ENCODE results near the gene BTNL8.

Gene BTNL8

DNA sequence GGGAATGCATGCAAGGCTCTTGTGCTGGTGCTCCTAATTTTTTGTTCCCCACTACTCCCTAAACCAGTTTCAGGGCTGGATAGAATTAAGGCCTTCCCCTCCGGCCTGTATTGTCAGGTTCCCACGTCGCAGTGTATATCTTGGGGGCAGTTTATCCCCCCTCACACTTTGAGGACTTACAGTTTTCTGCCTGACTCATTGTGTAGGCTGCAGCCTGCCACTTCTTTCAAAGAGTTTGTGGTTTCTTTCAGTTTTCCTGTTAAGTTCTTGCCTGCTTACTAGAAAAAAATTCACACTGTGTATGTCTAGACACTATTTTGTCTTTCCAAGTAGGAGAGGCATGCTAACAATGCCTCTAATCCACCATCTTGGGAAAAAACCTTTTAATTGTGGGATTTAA lies 61.2 kb downstream of the BTNL8 start:
- DNase-seq (ENCODE audit: low read depth) = no peak
- TF ChIP-seq CTCF (IDR thresholded peaks at IDR 0.05; ENCODE audit: low read depth, low read length, missing control alignments) = no peak
- no peak overlapping the region for H3K4me3 ChIP-seq (ENCODE audit: low read depth, low read length)

DNA sequence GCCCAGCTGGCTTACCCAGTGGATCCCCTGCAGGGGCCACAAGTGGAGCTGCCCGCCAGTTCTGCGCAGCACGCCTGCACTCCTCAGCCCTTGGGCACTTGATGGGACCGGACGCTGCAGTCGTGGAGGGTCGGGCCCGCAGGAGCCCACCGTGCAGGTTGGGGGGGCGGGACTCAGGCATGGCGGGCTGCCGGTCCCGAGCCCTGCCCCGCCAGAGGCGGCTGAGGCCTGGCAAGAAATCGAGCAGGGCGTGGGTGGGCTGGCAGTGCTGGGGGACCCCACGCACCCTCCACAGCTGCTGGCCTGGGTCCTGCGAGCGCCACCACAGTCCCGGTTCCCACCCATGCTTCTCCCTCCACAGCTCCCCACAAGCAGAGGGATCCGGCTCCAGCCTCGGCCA lies 70.4 kb downstream of the BTNL8 start:
- no peak for TF ChIP-seq CTCF (IDR thresholded peaks at IDR 0.05; ENCODE audit: low read depth, low read length, missing control alignments)
- no peak for DNase-seq (ENCODE audit: low read depth)
- H3K4me3 ChIP-seq (ENCODE audit: low read depth, low read length) = no peak overlapping the region

DNA sequence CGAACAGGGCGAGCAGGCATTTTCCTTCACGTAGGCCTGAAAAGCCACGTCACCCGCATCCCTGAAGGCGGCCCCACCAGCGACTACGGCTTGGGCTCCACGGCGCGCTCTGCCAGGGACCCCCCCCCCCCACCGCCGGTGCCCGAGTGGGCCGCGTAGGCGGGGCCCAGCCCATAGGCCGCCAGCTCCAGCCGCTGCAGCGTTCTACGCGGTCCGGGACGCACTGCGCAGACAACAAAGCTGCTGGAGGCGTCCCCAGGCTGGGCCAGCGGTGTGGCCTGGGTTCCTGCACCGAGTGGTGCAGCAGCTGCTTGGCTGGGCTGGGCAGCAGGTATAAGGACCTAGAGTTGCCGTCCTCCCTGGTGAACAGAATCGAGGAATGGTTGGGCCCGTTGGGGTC lies 71.4 kb downstream of the BTNL8 start:
- no peak for TF ChIP-seq CTCF (IDR thresholded peaks at IDR 0.05; ENCODE audit: low read depth, low read length, missing control alignments)
- no peak overlapping the region for H3K4me3 ChIP-seq (ENCODE audit: low read depth, low read length)
- DNase-seq (ENCODE audit: low read depth) = no peak

GRCh38 chr5:180970875-180971274 lies 71.9 kb downstream of the BTNL8 start:
- no peak for DNase-seq (ENCODE audit: low read depth)
- no peak overlapping the region for H3K4me3 ChIP-seq (ENCODE audit: low read depth, low read length)
- no peak for TF ChIP-seq CTCF (IDR thresholded peaks at IDR 0.05; ENCODE audit: low read depth, low read length, missing control alignments)

DNA sequence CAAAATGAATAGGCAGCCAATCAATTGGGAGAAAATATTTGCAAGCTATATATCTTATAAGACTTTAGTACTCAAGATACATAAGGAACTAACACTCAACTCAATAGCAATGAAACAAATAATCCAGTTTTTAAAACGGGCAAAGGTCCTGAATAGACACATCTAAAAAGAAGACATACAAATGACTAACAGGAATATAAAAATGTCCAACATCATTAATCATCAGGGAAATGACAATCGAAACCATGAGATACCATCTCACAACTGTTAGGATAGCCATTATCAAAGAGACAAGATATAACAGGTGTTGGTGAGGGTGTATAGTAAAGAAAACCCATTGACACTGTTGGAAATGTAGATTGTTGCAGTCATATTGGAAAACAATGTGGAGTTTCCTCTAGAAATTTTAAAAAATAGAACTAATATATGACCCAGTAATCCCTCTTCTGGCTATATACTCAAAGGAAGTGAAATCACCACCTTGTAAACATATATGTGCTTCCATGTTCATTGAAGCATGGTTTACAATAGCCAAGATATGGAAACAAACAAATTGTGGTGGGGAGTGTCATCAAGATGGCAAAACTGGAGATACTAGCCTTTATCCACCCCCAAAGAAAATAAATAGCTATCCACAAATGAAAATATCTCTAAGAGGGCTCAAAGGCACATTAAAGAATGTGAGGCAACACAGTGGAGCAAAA lies 75.8 kb downstream of the BTNL8 start:
- TF ChIP-seq CTCF (IDR thresholded peaks at IDR 0.05; ENCODE audit: low read depth, low read length, missing control alignments) = no peak
- no peak overlapping the region for H3K4me3 ChIP-seq (ENCODE audit: low read depth, low read length)
- DNase-seq (ENCODE audit: low read depth) = no peak

- DNase-seq (ENCODE audit: low read depth) = no peak
- H3K4me3 ChIP-seq (ENCODE audit: low read depth, low read length) = no peak overlapping the region
- no peak for TF ChIP-seq CTCF (IDR thresholded peaks at IDR 0.05; ENCODE audit: low read depth, low read length, missing control alignments)
Observed at GRCh38 chr5:180975338-180975737, 76.4 kb downstream of the BTNL8 start.

DNA sequence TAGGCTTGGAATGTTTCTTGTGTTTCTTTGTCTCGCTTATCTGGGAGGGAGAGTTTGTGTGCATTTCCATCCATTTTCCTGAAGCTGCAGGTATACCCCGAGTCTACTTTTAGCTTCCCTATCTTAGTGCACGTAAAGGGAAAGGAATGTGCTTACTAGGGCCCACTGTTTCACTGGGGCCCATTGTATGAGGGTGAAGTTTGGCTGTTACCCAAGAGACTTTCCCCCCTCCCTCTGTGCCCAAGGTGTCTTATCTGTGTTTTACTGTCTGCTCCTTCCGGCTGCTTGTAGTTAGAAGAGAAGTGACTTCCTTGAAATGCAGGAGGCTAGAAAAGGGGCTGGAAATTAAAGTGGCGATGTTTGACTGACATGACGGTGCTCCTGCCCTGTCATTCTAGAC lies 77.6 kb downstream of the BTNL8 start:
- no peak overlapping the region for H3K4me3 ChIP-seq (ENCODE audit: low read depth, low read length)
- TF ChIP-seq CTCF (IDR thresholded peaks at IDR 0.05; ENCODE audit: low read depth, low read length, missing control alignments) = no peak
- DNase-seq (ENCODE audit: low read depth) = no peak

Measured in GM12864 (cell line).